GM19238 (cell line): ENCODE measurements around the gene TRIM54.
"Not testable (repeated sequence)": the region's sequence is repeated elsewhere in the genome, so short reads cannot be mapped to it uniquely, and the experiment has no call there.

Experiments used
- DNase-seq: peaks from one replicate; pipeline ENCODE4 v3.0.0; 2011; ENCODE audit warnings: low spot score; ENCODE audit not compliant: insufficient read length

TRIM54 gene

DNA sequence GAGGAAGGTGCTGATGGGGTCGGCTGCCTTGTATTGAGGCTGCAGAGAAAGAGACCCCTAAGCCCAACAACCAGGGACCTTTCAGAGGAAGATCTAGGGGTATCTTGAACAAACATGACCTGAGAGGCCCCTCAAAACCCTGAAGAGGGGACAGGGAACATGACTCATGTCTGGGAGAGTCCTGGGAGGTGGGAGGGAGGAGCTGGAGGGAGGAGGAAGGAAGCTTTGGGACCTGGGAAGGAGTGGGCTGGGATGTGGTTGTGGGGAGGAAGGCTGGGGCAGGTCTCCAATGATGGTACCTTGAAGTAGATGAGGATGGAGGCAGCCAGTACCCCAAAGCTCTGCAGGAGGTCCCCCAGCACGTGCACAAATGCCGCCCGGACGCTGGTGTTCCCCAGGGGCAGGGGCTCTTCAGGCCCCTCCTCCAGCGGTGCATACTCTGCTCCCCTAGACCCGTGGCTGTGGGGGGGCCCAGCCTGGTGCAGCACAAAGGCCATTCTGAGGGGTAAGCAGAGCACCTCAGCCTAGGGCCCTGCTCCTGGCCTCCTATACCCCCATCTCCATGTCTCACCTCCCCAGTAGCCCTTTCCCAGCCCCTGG lies 25.3 kb upstream of the TRIM54 start:
- DNase-seq = no peak

DNA sequence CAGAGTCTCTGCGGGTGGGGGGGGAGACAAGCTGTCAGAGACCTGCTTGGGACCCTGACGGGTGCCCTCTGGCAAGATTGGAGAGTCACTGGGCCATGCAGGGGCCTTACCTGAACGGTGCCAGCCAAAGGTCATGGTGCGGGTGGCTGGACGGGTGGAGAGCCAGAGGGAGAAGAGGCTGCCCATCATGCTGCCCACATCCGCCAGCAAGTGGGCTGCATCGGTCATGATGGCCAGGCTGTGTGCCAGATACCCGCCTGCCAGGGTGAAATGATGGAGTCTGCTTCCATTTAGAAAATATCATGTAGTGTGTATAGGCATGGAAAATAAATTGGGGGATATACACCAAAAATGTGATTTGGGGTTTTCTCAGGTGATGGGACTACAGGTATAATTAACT lies 24.2 kb upstream of the TRIM54 start:
- no peak for DNase-seq

DNA sequence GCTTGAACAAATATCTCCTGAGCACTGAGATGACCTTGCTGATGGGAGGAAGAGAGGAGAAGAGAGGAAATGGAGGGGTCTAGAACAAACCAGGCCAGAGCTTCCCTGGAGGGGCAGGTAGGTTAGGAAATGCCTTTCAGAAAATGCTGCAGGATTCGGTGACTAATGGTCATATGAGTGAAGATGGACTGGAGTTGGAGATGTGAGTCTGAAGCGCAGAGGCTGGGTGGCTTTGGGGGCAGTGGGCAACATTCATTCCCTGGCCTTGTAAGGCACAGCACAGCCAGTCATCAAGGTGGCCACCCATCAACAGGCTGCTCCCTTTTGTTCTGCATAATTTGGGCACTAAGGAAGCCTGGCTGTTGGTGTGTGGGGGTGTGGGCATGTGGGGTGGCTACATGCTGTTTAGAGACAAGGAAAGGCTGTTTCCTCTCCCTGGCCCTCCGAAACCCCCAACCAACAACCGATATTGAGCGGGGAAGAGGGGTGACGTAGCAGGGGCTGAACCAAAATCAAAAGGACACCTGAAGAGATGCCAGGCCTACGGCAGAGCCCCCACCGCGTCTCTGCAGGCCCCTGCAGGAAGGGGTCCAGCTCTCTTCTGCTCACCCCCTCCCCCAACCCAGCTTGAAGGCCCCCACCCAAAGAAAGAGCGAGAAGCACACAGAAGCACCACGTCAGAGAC lies 20.8 kb upstream of the TRIM54 start:
- no peak for DNase-seq

DNA sequence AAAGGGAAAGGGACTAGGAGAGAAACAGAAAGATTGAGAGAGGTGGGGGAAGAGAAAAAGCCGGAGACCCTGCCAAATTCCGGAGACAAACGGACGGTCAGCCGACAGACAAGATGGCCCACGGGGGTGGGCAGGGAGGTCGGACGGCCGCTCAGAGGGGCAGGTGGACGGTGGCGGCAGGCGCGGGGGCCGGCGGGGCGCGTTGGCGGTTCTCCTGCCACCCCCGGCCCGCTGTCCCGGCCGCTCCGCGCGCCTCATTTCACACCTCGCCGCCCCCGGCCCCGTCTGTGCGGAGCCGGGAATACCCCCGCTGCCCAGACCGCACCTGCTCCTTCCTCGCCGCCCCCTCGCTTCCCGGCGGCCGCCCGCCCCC lies 20.3 kb upstream of the TRIM54 start:
- no peak for DNase-seq

DNA sequence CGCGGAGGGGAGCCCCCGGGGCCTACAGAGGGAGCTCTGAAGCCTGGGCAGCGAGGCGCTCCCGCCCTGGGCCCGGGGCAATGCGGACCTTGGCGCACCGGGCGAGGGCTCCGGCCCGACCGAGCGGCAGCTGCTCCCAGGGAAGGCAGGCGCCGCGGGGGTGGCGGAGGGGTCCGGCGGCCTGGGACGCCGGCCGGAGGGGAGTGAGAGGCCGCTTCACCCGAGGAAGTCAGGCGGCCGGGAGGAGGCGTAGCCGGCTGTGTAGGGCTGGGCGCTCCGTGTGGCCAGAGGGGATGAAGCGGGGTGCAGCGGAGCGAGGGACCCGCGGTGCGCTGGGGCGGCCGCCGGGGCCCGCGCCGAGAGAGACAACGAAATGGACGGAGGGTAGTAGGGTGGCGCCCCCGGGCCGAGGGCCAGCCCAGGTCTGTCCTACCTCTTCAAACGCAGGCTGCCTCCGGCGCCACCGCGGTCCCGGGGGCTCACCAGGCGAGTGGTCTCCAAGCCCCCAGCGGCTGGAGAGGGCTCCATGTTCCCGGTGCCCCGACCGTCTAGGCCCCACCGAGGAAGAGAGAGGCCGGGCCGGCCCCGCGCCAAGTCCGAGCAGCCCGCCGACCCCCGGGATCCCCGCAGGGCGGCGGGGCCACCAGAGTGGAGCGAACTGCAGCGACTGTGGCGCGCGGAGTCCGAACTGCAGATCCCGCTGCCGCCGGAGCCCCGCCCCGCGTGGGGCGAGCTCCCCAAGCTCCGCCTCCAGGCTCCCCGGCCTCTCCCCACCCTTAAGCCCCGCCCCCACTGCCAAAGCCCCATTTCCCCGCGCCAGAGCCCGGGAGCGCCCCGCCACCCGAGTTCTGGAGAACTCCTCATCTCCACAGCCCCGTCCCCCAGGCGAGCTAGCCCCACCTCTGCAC lies 19.6 kb upstream of the TRIM54 start, which contains the start of gene SLC30A3:
TSS of gene SLC30A3 (minus strand) at position 669 of the 908 bp plus-strand sequence. CDS start at position 528, 141 bp downstream.
- DNase-seq = peak; percentile 81

DNA sequence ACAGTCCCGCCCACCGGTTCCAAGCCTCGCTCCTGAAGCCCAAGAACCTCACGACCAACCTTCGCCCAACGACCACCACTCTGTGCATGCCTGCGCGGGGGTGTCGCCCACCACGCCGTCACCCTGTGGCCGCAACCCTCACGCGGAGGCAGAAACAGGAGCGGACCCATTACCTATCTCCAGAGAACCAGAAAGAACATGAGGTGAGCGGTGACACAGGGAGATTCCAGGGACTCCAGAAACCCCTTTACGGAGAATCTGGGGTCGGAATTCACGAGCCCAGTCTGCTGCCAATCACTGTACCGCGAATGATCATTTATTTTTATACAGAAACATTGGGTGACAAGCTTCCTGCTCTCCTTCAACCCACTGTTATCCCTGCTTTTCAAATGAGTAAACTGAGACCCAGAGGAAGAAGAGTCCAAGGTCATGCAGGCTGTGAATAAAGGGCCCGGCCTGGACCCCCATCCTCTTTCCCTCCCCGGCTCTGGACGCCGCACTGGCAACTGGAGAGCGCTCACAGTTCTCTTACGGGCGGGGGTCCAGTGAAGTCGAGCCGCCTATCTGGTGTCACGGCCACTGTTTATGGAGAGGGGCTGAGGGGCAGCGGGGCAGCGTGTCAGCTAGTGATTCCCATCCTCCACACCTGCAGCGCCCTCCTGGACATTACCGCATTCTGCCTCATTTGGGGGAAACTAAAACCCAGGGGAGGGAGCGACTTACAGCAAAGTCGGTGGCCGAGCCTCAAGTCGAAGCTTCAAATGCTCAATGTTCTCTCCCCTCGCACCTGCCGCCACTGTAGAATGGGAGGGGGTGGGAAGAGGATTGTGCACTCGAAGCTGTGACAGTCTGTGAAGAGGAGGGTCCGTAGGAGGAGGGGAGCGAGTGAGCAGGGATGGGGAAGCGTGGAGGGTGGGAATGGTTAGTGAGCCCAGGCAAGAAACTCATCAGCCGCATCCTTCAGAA lies 18.7 kb upstream of the TRIM54 start:
- DNase-seq = no peak

DNA sequence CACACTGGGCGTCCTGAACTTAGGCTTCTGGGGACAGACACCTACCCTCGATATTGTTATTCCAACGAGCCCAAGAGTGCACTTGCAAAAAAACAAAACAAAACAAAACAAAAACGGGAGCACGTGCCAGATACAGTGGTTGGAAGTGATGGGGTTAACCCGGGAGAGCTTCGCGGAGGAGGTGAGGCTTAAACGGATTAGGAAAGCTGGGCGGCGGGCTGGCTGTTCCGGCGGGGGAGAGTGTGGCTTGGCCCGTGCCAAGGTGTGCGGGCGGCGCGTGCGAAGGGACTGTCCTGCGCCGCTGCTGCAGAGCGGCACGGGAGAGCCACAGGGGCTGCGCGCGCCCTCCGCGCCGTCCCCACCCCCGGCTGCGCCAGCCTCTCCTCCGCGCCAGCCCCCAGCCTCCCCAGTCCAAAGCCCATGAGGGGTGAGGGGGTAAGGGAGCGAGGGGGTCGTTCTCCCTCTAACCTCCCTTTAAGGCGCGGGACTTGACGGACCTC lies 17.9 kb upstream of the TRIM54 start:
- no peak for DNase-seq

DNA sequence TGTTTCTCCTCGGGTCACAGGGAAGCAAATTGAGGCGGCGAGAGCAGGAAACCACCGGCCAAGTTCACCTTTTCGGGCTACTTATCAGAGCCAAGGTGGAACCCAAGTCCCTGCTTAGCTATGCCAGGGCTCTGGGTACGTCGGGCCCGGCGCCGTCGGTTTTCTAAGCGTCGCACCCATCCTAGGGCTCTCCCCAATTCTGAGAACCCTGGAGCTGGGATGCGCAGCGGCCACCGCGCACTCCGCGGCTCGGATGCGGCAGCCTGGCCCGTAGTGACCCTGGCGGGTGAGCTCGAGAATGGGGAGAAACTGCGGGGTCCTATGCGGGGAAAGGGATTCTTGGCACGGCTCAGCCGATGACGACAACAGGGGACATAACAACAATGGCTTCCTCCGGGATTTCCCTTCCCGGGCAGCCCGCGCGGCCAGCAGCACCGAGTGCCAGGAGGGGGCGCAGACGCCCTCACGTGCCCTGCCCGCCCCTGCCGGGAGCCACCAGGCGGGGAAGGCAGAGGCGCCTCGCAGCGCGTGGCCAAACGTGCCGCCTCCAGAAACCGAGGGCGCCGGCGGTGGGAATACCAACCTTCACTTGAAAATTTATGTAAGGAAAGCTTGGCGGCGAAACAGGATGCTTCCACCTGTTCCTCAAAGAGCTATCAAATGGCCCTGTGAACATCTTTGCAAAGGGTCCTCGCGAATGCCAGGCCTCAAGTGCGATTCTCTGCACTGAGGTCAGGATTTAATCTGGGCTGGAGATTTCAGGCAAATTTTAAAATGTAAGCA lies 17.3 kb upstream of the TRIM54 start:
- peak; percentile 76 for DNase-seq

DNA sequence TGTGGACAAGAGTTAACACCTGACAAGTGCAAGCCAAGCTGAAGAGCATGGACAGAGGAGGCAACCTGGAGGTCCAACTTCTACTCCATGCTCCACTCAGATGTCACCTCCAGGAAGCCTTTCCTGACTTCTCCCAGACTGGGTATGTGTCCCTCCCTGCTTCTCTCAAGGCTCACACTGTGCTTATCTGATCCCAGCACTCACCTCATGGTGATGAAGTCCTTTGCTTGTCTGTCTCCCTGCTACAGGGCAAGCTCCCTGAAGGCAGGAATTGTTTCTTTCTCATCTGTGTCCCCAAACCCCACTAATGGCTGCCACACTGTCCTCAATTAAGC lies 16.7 kb upstream of the TRIM54 start:
- no peak for DNase-seq

DNA sequence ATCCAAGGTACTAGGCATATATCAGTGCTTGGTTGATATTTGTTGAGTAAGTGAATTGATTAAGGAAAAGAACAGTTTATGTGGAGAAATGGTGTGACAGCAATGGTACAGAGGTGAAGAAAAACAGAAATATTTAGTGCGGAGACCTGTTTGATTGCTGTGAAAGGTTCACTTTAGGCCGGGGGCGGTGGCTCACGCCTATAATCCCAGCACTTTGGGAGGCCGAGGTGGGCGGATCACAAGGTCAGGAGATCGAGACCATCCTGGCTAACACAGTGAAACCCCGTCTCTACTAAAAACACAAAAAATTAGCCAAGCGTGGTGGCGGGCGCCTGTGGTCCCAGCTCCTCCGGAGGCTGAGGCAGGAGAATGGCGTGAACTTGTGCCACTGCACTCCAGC lies 13.9 kb upstream of the TRIM54 start:
- not testable (repeated sequence) for DNase-seq

DNA sequence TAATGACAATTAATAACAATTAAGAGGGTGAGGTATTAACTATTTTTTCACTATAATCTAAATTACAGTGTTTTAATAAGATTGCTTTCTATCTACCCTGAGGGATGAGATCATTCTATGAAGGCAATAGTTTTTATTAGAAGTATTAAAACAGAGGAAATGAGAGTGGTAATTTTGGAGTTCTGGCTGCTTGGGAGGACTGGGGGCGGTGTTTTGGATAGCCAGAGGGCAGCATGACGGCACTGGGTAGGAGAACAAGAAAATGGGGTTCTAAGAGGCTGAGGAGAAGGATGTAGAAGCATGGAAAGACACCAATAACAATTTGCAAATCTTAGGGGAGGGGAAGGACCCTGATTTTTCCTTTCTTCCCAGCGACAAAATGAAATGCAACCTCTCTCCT lies 12.1 kb upstream of the TRIM54 start:
- DNase-seq = no peak

DNA sequence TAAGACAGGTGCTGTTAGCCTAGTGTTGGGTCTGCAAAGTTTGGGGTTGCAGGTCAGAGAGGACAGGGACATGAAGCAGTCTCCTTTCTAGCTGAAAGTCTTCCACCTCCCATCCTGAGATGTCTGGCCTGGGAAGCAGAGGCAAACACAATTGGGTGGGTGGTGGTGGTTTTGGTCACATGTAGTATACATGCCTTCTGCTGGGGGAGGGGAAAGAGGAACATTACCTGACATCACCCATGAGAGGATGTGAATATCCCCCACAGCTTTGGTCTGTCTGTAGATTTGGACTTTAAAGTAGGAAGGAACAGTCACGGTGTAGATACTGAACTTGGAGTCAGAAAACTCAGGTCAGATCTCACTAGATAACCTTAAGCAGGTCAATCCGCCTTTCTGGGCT lies 11.6 kb upstream of the TRIM54 start:
- no peak for DNase-seq

DNA sequence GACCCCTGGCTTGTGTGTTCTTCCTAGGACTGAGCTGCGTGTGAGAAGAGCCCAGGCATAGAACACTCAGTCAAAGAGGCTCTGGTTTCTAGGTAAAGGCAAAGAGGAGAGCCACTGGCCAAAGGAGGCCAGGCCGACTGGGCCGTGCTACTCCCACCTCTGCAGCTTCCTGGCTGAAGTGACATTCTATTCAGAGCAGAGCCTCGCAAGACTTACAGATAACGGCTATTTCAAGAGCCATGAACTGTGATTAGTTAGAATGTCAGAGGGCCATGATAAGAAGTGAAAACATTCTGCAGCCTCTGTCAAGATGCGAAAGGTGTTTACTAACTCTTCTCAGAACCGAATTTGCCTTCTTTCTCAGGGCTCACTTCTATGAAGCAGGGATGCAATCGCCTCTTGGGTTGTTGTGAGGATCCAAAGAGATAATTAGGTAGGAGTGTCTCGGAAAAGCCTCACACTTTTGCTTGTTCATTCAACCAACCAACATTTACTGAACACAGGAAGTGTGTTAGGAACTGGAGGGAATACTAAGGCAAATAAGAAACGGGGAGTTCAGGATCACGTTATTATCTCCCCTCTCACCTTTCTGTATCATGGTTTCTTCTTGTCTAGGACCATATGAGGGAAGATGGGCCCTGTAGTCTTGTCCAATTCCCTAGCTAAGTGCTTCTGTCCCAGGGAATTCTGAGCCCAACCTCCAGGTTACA lies 10.4 kb upstream of the TRIM54 start:
- no peak for DNase-seq

DNA sequence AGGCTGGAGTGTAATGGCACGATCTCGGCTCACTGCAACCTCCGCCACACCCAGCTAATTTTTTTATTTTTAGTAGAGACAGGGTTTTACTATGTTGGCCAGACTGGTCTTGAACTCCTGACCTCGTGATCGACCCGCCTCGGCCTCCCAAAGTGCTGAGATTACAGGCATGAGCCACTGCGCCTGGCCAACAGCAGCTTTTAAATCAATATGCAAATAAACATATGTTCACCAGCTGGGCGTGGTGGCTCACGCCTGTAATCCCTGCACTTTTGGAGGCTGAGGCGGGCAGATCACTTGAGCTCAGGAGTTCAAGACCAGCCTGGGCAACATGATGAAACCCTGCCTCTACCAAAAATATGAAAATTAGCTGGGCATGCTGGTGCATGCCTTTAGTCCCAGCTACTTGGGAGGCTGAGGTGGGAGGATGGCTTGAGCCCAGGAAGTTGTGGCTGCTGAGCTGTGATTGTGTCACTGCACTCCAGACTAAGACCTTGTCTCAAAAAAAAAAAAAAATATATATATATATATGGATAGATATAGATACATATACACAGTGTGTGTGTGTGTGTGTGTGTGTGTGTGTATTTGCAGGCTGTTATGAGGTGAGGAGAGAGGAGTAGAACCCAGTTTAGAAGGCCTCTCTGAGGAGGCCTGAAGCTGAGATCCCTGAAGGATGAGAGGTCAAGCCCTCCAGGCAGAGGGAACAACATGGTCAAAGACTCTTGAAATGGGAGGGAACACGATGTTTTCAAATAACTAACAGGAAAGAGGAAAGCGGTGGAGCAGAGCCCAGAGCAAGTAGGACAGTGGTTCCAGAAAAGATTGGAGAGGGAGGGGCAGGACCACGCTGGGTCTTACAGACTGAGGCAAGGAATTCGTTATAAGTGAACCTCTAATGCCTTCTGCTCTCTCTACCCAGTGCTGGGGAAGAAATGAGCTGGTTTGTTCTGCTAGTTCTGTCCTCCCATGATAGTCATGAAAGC lies 9.4 kb upstream of the TRIM54 start:
- not testable (repeated sequence) for DNase-seq

DNA sequence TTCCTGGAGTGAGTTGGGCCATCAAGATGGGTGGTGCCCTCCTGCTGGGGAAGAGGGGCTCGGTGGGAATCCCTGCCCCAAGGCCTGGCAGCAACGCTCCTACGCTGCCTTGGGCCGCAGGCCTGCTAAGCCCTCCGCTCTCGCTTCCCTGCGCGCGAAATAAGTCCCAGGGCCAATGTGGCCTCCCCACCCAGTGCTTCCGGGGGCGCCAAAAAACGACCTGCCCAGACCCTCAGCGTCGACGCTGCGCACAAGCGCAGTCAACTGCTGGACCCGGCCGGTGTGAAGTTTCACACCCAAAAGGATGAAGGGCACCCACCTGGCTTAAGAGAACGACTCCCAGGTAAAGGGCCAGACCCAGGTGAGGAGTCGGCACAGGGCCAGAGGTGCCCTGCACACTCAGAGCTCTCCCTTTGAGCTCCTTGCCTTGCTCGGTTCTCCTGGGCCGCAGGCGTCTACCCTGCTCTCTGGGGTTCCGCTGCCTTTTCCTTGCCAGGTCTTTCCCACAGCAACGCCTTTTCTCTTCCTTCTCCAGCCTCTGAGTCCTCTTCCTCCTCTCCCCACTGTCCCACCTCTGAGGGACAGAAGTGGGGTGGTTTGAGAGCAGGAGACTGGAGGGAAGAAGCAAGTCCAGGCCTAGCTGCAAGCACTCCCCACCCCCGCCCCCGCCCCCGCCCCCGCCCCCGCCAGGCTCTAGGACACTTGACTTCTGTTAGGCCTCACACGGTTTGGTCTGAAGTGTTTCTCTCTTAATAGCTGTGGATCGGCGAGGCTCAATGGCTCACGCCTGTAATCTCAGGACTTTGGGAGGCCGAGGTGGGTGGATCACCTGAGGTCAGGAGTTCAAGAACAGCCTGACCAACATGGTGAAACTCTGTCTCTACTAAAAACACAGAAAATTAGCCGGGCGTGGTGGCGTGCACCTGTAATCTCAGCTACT lies 6.7 kb upstream of the TRIM54 start, which contains the start of gene DNAJC5G:
TSS of gene DNAJC5G (plus strand) at position 223 of the 940 bp plus-strand sequence. CDS start 1,296 bp downstream, outside the sequence.
- no peak for DNase-seq

DNA sequence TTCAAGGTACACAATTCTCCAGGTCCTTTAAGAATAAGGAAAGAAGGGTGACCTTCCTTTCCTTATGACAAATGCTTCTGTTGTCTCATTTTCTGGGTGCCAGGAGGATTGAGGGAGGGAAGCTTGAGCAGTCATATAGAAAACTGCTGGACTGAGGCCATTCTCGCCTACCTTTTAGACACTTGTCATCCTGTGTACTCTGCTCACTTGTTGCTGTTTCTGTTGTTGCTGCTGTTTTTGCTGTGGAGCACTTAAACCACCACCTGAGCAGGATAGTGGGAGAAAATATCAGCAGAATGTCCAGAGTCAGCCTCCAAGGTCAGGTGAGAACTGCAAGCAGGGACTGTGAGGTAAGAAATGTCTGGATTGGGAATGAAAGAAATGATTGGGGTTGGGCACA lies 4.2 kb upstream of the TRIM54 start:
- DNase-seq = no peak

DNA sequence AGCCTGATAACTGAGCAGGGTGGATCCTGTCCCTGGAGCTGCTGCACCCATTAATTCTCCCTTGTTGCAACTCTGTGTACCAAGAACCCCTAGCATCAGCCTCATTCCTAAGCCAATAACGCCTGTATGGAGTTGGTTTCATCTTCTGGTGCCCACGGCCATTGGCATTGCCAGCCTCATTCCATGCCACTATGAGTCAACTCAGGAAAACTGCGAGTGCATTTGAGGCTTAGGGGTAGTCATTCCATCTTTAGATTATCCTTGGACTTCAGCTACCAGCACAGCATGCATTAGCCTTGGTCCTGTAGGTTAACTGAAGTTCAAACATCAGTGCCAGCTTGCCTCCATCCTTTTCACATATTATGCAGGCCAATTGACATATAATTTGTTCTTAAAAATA lies 1.4 kb upstream of the TRIM54 start:
- DNase-seq = no peak
